HG03045 (cell line): ENCODE results near the gene RENBP.
A peak's percentile ranks its signal among the peaks of the same experiment; 100 is the strongest.

Experiments
- ATAC-seq: cut with Tn5 transposase; IDR thresholded peaks from one replicate; pipeline ENCODE4 v1.9.1; 2021; ENCODE audit warnings: mild to moderate bottlenecking, moderate library complexity; ENCODE audit not compliant: unreplicated experiment

Gene RENBP

GRCh38 chrX:153937056-153937455, 7.4 kb downstream of the RENBP start:
- ATAC-seq = no peak

- ATAC-seq = peak; percentile 13
These were observed 9.1 kb downstream of the RENBP start for GRCh38 chrX:153935326-153935851.

- peak; percentile 88 for ATAC-seq
These were observed 9.6 kb downstream of the RENBP start, which contains the start of gene NAA10 for GRCh38 chrX:153934762-153935325. NAA10 (minus strand) TSS chrX:153935037; CDS start chrX:153934904, 133 bp downstream.

GRCh38 chrX:153934148-153934761, 10.2 kb downstream of the RENBP start:
- ATAC-seq = peak; percentile 9

GRCh38 chrX:153933748-153934147, 10.7 kb downstream of the RENBP start:
- no peak for ATAC-seq

- no peak for ATAC-seq
These were observed 12.1 kb downstream of the RENBP start for GRCh38 chrX:153932220-153932915.

GRCh38 chrX:153931748-153932147, 12.7 kb downstream of the RENBP start:
- no peak for ATAC-seq

GRCh38 chrX:153931151-153931550, 13.3 kb downstream of the RENBP start:
- ATAC-seq = no peak

- ATAC-seq = no peak
These were observed 14.2 kb downstream of the RENBP start for GRCh38 chrX:153930011-153930910.

- no peak for ATAC-seq
These were observed 14.9 kb downstream of the RENBP start for GRCh38 chrX:153929576-153929975.

GRCh38 chrX:153928846-153929245, 15.6 kb downstream of the RENBP start:
- no peak for ATAC-seq

- ATAC-seq = peak; percentile 73
These were observed 16.3 kb downstream of the RENBP start for GRCh38 chrX:153927922-153928760.

- ATAC-seq = no peak
These were observed 16.8 kb downstream of the RENBP start for GRCh38 chrX:153927672-153927921.

- ATAC-seq = no peak
These were observed 17.4 kb downstream of the RENBP start for GRCh38 chrX:153926858-153927671.

- no peak for ATAC-seq
These were observed 17.9 kb downstream of the RENBP start for GRCh38 chrX:153926552-153926857.

- ATAC-seq = no peak
These were observed 18.5 kb downstream of the RENBP start, which contains the start of gene ARHGAP4 for GRCh38 chrX:153925739-153926551. ARHGAP4 (minus strand) TSS chrX:153926264; CDS start chrX:153926202, 62 bp downstream.

GRCh38 chrX:153925387-153925738, 19.1 kb downstream of the RENBP start:
- ATAC-seq = no peak

GRCh38 chrX:153924149-153924861, 20.1 kb downstream of the RENBP start:
- no peak for ATAC-seq
